ENCODE measurements around the gene CTU2. TPM values are rescaled to one million over a fixed set of nuclear protein-coding genes. Genes with fewer than 3 reads are reported as not detected.

CTU2 gene
- total and polyA plus RNA-seq, 10 of the 15 experiments (the other 5 are each of a cell fraction or from before 2014, with no cell fraction given): 0.32 to 44.5 (median 18.2) TPM

DNA sequence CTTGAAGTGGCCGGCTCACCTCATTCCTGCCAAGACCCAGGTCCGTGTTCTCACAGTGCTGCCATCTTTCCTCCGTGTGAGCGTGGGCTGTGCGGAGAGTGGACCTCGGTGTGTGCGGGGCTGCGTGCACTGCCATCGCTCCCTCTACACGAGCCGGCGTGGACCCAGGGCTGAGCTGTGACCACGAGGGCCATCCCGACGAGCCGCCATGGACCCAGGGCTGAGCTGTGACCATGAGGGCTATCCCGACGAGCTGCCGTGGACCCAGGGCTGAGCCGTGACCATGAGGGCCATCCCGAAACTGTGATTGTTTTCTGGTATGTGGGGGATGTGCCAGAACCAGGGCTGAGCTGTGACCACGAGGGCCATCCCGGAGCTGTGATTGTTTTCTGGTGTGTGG is 34.5 kb upstream of the CTU2 start:
- Histone ChIP-seq H3K4me3 (no peak overlapping the region), H4K20me1 (ENCODE audit: control insufficient read depth, insufficient read depth) (no peaks in the 10 kb centered on the region), H3K36me3 (ENCODE audit: control insufficient read depth in 2 of 2, insufficient read depth in 2 of 2, low read length in 1 of 2) (no peaks in the 10 kb centered on the region), H3K27ac (ENCODE audit: control insufficient read depth, insufficient read depth) (no peak overlapping the region), H3K4me2 (ENCODE audit: control insufficient read depth, insufficient read depth) (no peak overlapping the region), H3K79me2 (ENCODE audit: control insufficient read depth, insufficient read depth, low read length) (no peaks in the 10 kb centered on the region), H3K9me3 (replicated peaks; ENCODE audit: control insufficient read depth, insufficient read depth, low read length) (no peaks in the 10 kb centered on the region), H3K9ac (ENCODE audit: control insufficient read depth, insufficient read depth, low read length) (no peak overlapping the region), H2AFZ (ENCODE audit: control insufficient read depth, low read depth, low read length) (no peak overlapping the region), H3K27me3 (replicated peaks in 1 of 2; ENCODE audit: control insufficient read depth in 2 of 2, insufficient read depth in 2 of 2, low read length in 1 of 2) (no peaks in the 10 kb centered on the region), H3K4me1 (ENCODE audit: control insufficient read depth, insufficient read depth, low read length) (no peaks in the 10 kb centered on the region; the same call in 1 of the 2 replicates)
- BruUV-seq (replicated peaks): no TSS peak
- ChIA-PET SMC1A (ENCODE audit: uncharacterized antibody, unreplicated experiment) (interaction anchor here (1.4 kb wide), 1 partner anchor 9 kb away, joined by 4 read pairs; no protein-coding TSS in a partner anchor), CTCF (interaction anchor here (3.6 kb wide), 1 partner anchor 9 kb away, joined by 23 read pairs; no protein-coding TSS in a partner anchor), RAD21 (ENCODE audit: unreplicated experiment) (no interaction called here), POLR2A (interaction anchor here (0.6 kb wide), 1 partner anchor 121 kb away, joined by 8 read pairs; no protein-coding TSS in a partner anchor)
- WGBS (ENCODE audit: insufficient coverage, insufficient replicate concordance, low lambda C conversion rate, missing lambda C conversion rate): 95% methylated on average over 23 of the region's 23 CpGs
- DNase-seq (ENCODE audit: low read depth, low spot score) (no peak), FAIRE-seq (no peak), ATAC-seq (no peak)
- intact Hi-C loops (cut with micrococcal nuclease; ENCODE audit: unreplicated experiment) (no loop called here), in situ Hi-C loops (cut with MboI) (no loop called here)
- TF ChIP-seq TBL1XR1 (IDR thresholded peaks at IDR 0.05; ENCODE audit: low read depth, low read length): no peak
- TF ChIP-seq RAD51 (IDR thresholded peaks at IDR 0.05): no peak
- no peak for TF ChIP-seq NBN (IDR thresholded peaks at IDR 0.05)
- no peak for TF ChIP-seq KAT2A (conservative IDR thresholded peaks at IDR 0.05; ENCODE audit: control insufficient read depth, low read depth, low read length)
- no peak for TF ChIP-seq DPF2 (IDR thresholded peaks at IDR 0.05)
- TF ChIP-seq, protein P1, sequence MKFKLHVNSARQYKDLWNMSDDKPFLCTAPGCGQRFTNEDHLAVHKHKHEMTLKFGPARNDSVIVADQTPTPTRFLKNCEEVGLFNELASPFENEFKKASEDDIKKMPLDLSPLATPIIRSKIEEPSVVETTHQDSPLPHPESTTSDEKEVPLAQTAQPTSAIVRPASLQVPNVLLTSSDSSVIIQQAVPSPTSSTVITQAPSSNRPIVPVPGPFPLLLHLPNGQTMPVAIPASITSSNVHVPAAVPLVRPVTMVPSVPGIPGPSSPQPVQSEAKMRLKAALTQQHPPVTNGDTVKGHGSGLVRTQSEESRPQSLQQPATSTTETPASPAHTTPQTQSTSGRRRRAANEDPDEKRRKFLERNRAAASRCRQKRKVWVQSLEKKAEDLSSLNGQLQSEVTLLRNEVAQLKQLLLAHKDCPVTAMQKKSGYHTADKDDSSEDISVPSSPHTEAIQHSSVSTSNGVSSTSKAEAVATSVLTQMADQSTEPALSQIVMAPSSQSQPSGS (IDR thresholded peaks at IDR 0.05; ENCODE audit: low read length): no peak
- no peak for TF ChIP-seq HCFC1 (IDR thresholded peaks at IDR 0.05; ENCODE audit: low read length)
- TF ChIP-seq IRF4 (IDR thresholded peaks at IDR 0.05; ENCODE audit: low read depth, low read length): no peak
- no peak for TF ChIP-seq ZBTB33 (IDR thresholded peaks at IDR 0.05)
- no peak for TF ChIP-seq SMARCA5 (IDR thresholded peaks at IDR 0.05)
- TF ChIP-seq CBX5 (IDR thresholded peaks at IDR 0.05; ENCODE audit: low read depth): no peak
- no peak for TF ChIP-seq SIN3A (IDR thresholded peaks at IDR 0.05; ENCODE audit: low read depth, low read length)
- TF ChIP-seq BCL3 (IDR thresholded peaks at IDR 0.05; ENCODE audit: borderline replicate concordance, insufficient read depth, low read depth, low read length, poor library complexity, severe bottlenecking): no peak
- TF ChIP-seq TAF1 (IDR thresholded peaks at IDR 0.05; ENCODE audit: borderline replicate concordance, low read depth, low read length): no peak
- TF ChIP-seq, protein P2, sequence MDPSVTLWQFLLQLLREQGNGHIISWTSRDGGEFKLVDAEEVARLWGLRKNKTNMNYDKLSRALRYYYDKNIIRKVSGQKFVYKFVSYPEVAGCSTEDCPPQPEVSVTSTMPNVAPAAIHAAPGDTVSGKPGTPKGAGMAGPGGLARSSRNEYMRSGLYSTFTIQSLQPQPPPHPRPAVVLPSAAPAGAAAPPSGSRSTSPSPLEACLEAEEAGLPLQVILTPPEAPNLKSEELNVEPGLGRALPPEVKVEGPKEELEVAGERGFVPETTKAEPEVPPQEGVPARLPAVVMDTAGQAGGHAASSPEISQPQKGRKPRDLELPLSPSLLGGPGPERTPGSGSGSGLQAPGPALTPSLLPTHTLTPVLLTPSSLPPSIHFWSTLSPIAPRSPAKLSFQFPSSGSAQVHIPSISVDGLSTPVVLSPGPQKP (IDR thresholded peaks at IDR 0.05; ENCODE audit: low read depth, low read length): no peak
- TF ChIP-seq, protein P3, sequence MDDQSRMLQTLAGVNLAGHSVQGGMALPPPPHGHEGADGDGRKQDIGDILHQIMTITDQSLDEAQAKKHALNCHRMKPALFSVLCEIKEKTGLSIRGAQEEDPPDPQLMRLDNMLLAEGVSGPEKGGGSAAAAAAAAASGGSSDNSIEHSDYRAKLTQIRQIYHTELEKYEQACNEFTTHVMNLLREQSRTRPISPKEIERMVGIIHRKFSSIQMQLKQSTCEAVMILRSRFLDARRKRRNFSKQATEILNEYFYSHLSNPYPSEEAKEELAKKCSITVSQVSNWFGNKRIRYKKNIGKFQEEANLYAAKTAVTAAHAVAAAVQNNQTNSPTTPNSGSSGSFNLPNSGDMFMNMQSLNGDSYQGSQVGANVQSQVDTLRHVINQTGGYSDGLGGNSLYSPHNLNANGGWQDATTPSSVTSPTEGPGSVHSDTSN (IDR thresholded peaks at IDR 0.05; ENCODE audit: insufficient replicate concordance, low read depth, low read length): no peak
- TF ChIP-seq HDAC6 (IDR thresholded peaks at IDR 0.05; ENCODE audit: unreplicated experiment): no peak
- TF ChIP-seq RAD21 (IDR thresholded peaks at IDR 0.05; ENCODE audit: insufficient read depth, low read depth, low read length): no peak
- TF ChIP-seq SUZ12 (IDR thresholded peaks at IDR 0.05; ENCODE audit: unreplicated experiment): no peak
- TF ChIP-seq BACH1 (IDR thresholded peaks at IDR 0.05; ENCODE audit: borderline replicate concordance): no peak

Measured in GM12878 (cell line).